GM12801 (cell line): ENCODE results near the gene P4HA2.

Experiments used
- CTCF ChIP-seq: IDR thresholded peaks from one replicate; pipeline ENCODE4 v1.5.1; 2011; ENCODE audit warnings: control low read depth; ENCODE audit not compliant: insufficient read length; ENCODE audit errors: extremely low read depth

Gene P4HA2

GRCh38 chr5:132251220-132251725 is 23.6 kb upstream of the P4HA2 start:
- TF ChIP-seq CTCF, result no peak

GRCh38 chr5:132250547-132250946 is 22.9 kb upstream of the P4HA2 start:
- no peak for TF ChIP-seq CTCF

- no peak for TF ChIP-seq CTCF
These were observed 19.2 kb upstream of the P4HA2 start for GRCh38 chr5:132246806-132247205.

- TF ChIP-seq CTCF, result no peak
These were observed 17.9 kb upstream of the P4HA2 start for GRCh38 chr5:132245593-132245992.

GRCh38 chr5:132243366-132243977 is 15.8 kb upstream of the P4HA2 start:
- TF ChIP-seq CTCF, result no peak

GRCh38 chr5:132239776-132240175 is 12.1 kb upstream of the P4HA2 start:
- no peak for TF ChIP-seq CTCF

GRCh38 chr5:132238901-132239500 is 11.3 kb upstream of the P4HA2 start:
- no peak for TF ChIP-seq CTCF
